GM18511 (cell line): ENCODE data around the gene BOC.
"Not testable (repeated sequence)": the region's sequence is repeated elsewhere in the genome, so short reads cannot be mapped to it uniquely, and the experiment has no call there.

Source experiments
- ATAC-seq: cut with Tn5 transposase; IDR thresholded peaks from one replicate; pipeline ENCODE4 v1.9.1; 2021; ENCODE audit warnings: mild to moderate bottlenecking, moderate library complexity; ENCODE audit not compliant: unreplicated experiment

Gene BOC, protein sequence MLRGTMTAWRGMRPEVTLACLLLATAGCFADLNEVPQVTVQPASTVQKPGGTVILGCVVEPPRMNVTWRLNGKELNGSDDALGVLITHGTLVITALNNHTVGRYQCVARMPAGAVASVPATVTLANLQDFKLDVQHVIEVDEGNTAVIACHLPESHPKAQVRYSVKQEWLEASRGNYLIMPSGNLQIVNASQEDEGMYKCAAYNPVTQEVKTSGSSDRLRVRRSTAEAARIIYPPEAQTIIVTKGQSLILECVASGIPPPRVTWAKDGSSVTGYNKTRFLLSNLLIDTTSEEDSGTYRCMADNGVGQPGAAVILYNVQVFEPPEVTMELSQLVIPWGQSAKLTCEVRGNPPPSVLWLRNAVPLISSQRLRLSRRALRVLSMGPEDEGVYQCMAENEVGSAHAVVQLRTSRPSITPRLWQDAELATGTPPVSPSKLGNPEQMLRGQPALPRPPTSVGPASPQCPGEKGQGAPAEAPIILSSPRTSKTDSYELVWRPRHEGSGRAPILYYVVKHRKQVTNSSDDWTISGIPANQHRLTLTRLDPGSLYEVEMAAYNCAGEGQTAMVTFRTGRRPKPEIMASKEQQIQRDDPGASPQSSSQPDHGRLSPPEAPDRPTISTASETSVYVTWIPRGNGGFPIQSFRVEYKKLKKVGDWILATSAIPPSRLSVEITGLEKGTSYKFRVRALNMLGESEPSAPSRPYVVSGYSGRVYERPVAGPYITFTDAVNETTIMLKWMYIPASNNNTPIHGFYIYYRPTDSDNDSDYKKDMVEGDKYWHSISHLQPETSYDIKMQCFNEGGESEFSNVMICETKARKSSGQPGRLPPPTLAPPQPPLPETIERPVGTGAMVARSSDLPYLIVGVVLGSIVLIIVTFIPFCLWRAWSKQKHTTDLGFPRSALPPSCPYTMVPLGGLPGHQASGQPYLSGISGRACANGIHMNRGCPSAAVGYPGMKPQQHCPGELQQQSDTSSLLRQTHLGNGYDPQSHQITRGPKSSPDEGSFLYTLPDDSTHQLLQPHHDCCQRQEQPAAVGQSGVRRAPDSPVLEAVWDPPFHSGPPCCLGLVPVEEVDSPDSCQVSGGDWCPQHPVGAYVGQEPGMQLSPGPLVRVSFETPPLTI

DNA sequence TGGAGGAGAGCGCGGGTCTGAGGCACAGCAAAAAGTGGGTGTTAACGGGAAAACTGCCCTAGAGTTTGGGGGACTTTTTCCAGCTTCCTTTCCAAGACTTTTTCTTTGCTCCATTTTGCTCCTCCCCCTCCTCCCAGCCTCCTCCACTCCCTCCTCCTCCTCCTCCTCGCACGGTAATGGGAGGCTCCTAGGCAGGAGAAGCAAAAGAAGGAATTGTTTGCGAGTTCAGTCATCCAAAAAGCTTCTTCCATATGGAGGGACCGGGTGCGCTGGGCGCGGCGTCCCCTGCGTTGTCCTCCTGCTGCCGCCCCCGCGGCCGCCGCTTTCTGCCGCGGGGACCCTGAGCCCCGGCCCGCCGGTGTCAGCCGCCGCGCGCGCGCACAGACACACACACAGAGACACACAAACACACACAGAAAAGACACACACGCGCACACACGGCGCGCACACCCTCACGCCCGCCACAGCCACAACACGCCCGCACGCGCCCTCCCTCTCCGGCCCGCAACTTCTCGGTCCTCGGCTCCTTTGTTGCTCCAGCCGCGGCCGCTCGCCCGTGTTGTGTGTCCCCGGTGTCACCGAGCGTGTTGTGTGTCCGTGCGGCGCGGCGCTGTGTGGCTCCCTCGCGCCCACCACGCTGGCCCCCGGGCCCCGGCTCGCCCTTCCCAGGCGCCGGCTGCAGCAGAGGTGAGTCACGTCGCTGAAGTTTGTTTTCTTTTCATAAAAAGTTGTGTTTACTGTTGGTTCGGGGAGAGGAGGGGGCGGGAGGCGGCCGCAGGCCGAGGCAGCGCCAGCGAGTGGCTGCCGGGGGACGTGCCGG lies at the start of gene BOC:
Gene BOC (plus strand): TSS at position 228 of the 820 bp plus-strand sequence. CDS start 38,246 bp downstream, outside the sequence.
- peak; percentile 39 for ATAC-seq

DNA sequence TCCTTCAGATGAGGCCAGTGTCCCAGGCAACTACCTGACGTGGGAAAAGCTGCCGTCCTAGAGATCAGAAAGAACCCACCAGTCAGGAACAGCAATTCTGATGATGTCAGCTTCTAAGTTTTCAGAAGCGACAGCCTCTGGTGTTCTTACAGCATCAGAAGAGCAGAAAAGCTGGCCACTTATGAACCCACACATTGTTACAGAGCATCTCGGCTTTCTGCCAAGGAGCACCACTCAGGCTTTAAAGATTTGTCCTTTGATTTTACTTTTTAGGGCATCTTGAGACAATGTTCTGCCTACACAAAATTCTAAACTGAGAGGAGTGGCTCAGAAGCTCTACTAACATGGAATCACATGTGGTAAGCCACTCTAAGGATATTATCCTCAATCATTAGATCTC lies 49.7 kb upstream of the BOC start:
- ATAC-seq, result no peak

DNA sequence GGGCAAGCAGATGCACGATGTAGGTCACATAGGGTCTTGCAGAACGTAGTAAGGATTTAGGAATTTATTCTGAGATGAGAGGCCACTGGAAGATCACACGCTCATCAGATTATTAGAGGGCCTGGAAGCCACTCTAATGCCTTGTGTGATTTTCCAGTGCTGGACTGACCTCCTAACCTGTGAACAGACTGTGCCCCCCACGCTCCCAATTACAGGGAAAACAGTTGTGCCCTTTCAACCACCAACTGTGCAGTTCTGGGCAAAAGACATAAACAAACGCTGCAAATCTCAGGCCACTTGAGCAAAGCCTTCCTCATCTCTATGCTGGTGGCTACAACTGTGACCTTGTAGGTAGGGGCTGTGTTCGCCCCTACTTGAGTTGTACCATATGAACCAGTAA lies 48.2 kb upstream of the BOC start:
- ATAC-seq, result no peak

DNA sequence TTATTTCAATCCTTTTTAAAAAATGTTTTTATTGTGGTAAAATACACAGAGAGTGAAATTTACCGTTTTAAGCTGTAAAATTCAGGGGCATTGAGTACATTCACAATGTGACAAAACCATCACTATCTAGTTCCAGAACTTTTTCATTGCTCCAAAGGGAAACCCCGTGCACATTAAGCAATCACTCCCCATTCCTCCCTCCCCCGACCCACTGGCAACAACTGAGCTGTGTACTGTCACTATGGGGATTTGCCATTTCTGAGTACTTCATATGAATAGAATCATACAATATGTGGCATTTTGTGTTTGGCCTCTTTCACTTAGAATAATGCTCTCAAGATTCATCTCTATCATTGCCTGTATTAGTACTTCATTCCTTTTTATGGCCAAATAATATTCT lies 45.5 kb upstream of the BOC start:
- no peak for ATAC-seq

DNA sequence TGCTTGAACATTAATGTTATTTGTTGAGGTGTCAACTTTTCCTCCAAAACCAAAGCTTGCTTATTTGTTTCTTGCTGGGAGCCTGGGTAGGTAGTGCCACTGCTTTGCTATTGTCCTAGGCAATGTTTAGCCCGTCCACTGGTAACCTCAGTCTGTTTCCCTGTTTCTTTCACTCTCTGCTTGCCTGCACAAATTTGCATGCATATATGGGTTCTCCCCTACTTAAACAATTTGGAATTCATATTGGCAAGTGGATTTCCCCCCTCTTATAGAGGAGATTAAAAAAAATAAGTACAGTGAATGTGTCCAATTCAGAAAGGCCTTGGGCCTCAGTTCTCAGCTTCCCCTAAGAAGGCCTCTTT lies 45.0 kb upstream of the BOC start:
- no peak for ATAC-seq

DNA sequence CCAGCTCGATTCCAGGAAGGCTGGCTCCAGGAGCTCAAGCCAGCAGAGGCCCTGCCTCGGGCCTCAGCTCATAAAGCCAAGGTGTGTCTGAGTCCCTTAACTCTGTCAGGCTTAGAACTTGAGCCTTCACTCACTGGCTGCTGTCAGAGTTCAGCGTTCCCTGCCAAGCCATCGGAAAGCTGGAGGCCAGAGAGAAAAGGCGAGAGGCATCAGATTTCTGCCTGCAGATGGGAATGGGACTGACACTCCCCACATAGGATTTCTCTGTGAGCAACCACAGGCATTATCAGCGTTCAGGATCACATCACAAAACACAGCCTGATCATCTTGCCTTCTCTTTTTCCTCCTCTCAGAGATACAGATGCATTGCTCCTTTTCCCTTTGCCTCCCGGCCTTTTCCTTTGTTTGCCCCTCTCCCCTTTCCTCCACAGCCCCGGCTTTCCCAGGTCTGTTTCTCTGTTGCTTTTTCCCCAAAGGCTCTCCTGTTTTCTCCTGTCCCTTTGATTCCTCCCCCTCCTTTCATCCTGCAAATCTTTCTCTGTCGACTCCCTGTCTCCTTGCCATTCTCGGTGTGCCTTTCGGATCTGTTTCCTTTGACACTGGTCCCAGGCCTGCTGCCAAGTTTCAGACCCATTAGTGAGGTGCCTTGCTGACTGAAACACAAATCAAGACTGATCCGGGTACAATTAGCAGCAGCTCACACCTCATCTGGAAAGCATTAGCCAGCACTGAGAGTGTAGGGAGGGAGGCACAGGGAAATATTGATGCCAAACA lies 44.5 kb upstream of the BOC start:
- ATAC-seq, result no peak

DNA sequence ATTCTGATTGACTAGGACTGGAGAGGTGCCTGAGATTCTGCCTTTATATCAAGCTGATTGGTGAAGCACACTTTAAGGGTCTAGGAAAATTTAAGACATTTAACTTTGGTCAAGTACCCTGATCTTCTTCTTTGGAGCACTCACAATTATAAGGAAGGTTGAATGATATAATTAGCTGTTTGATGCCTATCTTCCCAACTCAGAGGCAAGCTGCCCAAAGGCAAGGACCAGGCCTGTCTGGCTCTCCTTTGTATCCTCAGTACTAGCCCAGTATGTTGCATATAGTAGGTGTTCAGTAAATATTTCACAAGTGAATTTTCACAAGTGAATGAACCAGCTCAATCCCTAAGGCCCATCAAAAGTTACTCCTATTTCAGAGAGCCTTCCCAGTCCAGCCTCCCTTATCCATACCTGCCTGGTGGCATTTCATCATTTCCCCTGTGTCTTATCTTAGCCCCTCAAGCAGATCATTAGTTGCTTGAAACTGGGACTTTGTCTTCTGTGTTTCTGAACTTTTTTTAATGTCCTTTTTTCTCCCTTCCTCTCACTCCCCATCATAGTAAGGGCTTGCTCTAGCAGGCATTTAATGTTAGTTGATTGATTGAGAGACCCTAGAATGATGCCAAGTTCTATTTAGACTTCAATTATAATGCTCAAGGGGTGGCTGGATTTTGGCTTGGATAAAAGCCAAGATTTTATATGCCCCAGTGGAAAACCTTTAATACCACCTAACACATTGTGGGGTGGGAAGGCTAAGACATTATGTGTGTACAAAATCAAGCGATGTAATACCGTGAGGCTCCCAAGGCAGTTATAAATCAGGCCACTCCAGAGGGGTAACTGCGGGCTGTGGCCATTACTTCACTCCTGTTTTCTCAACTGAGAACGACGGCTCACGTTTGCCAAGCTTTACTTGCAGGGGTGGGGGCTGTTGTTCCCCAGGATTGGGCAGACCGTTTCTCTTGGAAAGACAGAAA lies 43.2 kb upstream of the BOC start:
- no peak for ATAC-seq

DNA sequence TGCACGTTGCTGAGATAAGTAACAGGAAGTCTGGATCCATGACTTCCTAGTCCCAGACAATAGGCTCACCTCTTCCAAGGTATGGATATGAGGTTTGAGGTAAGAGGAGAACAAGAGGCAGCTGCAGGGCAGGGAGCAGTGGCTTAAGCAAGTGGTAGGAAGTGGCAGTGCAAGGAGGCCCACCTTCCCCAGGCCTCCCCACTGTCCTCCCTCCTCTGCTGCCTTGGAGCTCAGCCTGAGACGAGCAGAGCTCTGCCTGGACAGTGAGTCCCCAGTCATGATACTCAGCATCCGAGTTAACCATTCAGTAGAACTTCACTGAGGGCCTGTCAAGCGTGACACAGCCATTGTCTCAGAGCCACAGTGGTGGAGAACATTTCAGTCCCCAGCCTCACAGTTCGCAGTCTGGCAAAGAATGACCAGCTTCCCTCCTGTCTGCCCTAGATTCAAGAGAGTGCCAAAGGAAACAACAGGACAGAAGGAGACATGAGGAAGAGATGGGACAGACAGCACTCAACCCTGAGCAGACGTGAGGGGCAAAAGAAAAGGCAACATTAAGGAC lies 41.4 kb upstream of the BOC start:
- no peak for ATAC-seq

DNA sequence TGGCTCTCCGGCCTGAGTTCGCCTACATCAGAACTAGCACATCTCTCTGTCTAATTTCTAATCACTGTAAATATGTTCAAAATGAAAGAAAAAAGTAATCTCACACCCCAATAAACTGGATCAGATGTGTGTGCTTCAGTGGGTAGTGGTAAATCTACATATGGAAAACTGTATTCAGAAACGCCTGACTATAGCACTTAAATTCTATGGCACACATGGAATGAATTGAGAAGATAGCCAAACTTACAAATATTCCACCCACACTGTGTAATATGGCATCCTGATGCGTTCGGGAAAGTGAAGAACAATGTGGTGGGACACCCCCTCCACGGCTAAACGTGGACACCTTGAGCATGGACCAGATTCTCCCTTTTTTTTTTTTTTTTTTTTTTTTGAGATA lies 40.6 kb upstream of the BOC start:
- ATAC-seq, result no peak

DNA sequence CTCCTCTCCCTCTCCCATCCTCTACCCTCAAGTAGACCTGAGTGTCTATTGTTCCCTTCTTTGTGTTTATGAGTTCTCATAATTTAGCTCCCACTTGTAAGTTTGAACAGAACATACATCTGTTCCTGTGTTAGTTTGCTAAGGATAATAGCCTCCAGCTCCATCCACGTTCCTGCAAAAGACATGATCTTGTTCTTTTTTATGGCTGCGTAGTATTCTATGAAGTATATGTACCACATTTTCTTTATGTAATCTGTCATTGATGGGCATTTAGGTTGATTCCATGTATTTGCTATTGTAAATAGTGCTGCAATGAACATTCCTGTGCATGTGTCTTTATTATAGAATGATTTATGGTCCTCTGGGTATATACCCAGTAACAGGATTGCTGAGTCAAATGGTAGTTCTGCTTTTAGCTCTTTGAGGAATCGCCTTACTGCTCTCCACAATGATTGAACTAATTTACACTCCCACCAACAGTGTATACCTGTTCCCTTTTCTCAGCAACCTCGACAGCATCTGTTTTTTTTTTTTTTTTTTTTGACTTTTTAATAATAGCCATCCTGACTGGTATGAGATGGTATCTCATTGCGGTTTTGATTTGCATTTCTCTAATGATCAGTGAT lies 39.6 kb upstream of the BOC start:
- not testable (repeated sequence) for ATAC-seq

DNA sequence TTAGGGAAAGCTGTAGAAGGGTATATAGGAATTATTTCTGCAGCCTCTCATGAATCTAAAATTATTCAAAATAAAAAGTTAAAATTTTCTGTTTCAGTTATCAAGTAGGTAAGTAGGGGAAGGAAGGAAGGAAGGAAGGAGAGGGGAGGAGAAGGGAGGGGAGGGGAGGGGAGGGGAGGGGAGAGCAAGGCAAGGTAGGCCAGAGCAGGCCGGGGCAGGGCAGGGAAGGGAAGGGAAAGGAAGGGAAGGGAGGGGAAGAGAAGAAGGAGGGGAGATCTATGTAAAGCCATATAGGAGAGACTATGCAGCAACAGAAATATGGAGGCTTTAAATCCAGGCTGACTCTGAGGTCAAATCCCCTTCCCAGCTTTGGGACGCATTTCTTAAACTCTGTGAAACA lies 38.3 kb upstream of the BOC start:
- no peak for ATAC-seq

DNA sequence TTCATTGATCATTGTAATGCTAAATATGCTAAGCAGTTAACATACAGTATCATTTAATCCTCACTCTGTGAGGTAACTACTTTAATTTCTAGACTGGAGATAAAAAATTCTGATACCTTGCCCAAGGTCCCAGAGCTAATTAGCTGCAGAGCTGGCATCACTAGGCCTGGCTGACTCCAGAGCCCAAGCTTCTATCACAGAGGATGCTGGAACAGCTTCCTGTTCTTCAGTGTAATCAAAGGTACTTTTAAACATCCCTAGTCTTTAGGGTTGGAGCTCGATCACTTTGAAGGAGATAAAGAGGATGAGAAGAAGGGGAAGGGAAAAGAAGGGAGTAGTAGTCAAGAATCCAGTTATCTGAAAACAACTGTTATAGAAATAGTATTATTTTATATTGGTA lies 37.1 kb upstream of the BOC start:
- no peak for ATAC-seq

DNA sequence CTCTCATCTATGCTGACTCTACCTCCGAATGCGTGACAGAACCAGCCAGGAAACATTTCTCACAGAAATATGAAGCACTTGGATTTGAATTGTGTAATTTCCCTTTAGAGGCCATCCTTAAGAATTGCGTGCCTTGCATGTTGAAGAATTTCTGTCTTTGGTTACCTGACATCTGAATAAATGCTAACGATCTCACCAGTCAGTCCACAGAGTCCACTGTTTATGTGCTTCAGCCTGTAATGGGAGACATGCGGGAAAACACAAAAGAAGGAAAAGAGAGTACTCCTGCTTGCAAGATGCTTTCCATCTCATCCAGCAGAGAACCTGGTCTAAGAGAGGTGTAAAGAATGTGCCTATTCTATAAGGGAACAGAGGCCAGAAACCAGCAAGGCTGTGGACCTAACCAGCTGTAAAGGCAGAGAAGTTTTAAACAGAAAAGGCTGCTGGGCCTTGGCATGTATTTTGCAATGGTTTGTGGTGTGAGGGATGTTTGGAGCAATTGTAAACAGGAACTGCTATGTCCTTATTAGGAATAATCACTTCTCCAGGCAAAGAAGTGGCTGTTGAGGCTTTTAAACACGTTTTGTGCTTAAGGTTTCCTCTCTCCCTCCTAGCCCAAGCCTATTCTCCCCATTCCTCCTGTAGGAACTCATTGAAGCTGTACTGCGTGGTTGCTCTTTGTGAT lies 36.4 kb upstream of the BOC start:
- no peak for ATAC-seq

DNA sequence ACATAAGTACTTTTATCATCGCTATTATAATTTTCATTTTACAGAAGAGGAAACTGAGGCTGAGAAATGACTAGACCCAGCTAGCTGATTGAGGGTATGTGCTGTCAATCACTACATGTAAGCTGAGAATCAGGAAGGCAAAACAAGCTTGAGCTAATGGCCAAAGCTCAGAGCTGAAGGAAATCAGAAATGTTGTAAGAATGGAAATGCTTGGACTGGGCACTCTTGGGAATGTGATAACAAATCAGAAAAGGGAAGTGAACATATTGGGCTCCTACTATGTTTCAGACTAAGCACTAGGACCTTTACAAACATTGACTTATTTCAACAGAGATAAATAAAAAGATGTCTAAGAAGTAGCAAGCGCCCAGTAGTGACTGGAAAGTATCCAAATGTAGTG lies 33.8 kb upstream of the BOC start:
- ATAC-seq, result no peak

DNA sequence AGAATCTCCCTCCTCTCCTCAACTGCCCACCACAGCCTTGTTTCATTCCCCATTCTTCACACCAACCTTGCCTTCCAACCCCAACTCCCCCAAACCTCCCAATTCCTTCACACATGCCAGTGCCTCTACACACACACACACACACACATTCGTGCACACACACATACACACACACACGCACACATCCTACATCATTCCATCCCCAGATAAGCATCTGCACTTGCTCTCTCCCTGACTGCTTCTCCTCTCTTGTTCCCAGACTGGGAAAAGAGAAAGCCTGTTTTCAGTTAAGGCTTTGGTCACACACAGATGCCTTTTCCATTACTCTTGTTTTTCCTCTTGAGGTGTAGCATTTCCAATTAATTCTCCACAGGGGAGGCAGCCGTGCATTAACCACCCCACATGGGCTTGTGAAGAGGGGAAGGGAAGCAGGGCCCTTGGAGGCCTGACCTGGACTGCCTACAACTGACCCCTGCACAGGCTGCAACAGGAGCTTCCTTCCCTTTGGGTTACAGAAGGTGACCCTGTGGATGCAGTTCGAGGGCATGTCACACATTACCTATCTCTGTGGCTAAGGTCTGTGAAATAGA lies 32.0 kb upstream of the BOC start:
- ATAC-seq, result no peak

DNA sequence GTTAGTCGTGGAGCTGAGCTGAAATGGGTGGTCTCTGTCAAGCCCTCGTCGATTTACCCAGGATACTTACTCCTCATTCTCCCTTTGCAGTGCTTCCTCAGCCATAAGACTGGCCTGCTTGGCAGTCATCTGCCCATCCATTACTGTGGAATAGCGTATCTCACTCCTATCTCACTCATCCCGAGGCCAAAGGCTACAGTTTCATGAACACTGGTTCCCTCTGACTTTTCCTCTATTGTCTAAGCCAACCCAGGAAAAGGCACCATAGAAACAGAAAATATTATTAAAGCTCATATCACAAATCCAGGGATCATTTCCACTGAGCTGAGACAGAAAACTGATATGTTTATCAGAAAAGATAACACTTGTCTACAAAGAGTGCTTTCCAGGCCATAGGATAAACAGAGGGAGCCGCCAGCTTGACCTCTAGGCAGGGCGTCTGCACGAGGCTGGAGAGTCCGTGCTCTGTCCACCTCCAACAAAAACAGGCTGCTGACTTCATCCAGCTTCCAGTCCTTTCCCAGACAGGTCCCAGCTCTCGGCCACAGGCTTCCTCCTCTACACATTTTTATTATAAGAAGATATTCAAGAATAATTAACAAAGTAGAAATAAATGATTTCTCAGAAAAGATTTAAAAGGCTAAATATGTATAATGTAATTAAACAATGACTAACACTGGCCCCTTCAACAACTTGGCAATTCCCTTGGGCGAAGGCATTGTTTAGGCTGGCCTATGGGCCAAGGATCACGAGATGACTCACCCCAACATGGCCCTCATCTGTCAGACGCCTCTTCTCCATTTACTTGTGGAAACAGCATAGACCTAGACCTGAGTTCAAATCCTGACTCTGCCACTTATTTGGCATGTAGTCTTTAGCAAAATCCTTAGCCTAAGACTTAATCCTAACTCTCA lies 27.4 kb upstream of the BOC start:
- ATAC-seq, result no peak
